Kidney epithelial cell (primary cell): ENCODE results near the gene RUNX2. TPM values are rescaled to one million over a fixed set of nuclear protein-coding genes. Genes with fewer than 3 reads are reported as not detected.

Source experiments
- DNase-seq: peaks from one replicate; pipeline ENCODE4 v3.0.0-alpha.2; 2010; ENCODE audit warnings: low read depth
- H3K27me3 ChIP-seq: 2 replicates; pipeline ENCODE4 v1.6.0; 2011; ENCODE audit warnings: low read length; ENCODE audit not compliant: control insufficient read depth, insufficient read depth
- H3K36me3 ChIP-seq: 2 replicates; pipeline ENCODE4 v1.5.1; 2011; ENCODE audit warnings: low read length; ENCODE audit not compliant: control insufficient read depth, insufficient read depth
- H3K4me3 ChIP-seq: 2 replicates; pipeline ENCODE4 v1.5.1; 2011; ENCODE audit warnings: low read depth, mild to moderate bottlenecking, control low read depth, low read length
- total RNA-seq: library from RNA; depleted of rRNA; stranded (reverse); fragments of >200 nt; gene quantifications from 2 replicates; pipeline ENCODE4 v1.2.3, GENCODE V29; 2015
- TF ChIP-seq, protein P1 (sequence below): IDR thresholded peaks from 2 replicates; pipeline ENCODE4 v1.5.1; 2011; ENCODE audit warnings: mild to moderate bottlenecking, moderate library complexity, low read length, control low read depth, inconsistent platforms; ENCODE audit not compliant: insufficient read depth, poor library complexity, severe bottlenecking

The RUNX2 gene
- total RNA-seq, 1 donor from 2014 or later, result 9.2 TPM

DNA sequence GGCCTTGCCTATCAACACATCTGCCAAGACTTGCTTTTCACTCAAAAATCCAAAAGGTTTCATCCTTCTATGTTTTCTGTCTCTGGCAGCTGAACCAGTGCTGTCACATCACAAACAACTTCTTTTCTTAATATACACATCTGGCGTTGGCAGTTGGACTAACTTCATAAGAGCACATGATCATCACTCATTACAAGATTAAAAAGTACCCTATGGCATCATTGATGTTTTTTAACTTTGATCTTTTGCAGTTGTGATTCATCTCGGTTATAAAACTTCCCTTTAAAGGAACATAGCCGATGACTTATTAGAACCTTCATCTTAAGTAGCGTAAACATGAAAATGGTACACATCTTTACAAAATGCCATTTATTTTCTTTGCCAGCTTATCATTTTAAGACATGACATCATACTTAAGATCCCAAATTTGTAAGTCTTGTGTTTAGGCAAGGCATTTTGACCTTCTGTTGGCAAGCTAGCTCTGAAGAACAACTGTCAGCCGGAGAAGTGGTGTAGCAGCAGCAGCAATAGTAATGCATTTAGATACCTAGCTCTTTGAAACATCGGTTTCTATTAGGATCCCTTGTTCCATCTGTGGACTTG is 113.8 kb downstream of the RUNX2 start:
- TF ChIP-seq, protein P1, sequence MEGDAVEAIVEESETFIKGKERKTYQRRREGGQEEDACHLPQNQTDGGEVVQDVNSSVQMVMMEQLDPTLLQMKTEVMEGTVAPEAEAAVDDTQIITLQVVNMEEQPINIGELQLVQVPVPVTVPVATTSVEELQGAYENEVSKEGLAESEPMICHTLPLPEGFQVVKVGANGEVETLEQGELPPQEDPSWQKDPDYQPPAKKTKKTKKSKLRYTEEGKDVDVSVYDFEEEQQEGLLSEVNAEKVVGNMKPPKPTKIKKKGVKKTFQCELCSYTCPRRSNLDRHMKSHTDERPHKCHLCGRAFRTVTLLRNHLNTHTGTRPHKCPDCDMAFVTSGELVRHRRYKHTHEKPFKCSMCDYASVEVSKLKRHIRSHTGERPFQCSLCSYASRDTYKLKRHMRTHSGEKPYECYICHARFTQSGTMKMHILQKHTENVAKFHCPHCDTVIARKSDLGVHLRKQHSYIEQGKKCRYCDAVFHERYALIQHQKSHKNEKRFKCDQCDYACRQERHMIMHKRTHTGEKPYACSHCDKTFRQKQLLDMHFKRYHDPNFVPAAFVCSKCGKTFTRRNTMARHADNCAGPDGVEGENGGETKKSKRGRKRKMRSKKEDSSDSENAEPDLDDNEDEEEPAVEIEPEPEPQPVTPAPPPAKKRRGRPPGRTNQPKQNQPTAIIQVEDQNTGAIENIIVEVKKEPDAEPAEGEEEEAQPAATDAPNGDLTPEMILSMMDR, result no peak
- DNase-seq, result no peak

DNA sequence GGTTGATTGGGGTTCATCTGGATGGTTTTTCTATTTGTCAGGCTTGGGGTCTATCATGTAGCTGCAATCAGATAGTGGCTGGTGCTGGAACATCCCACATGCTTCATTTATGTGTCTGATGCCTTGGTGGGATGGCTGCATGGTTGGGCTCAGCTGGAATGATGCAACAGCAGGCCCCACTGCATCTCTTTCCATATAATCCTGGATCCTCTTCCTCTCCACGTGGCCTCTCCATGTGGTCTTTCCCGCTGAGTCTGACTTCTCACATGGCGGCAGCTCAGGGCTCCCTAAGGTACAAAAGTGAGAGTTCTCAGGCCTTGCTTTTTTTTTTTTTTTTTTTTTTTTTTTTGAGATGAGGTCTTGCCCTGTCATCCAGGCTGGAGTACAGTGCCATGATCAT is 114.6 kb downstream of the RUNX2 start:
- Histone ChIP-seq H3K27me3 (no peaks in the 10 kb centered on the region), H3K36me3 (no peaks in the 10 kb centered on the region), H3K4me3 (no peak overlapping the region)
- DNase-seq, result no peak
- TF ChIP-seq, protein P1, result no peak

More for the DNA sequence above, 113.8 kb downstream of the RUNX2 start:
- H3K27me3 ChIP-seq, result no peaks in the 10 kb centered on the region
- H3K4me3 ChIP-seq, result no peak overlapping the region
- H3K36me3 ChIP-seq, result no peaks in the 10 kb centered on the region

DNA sequence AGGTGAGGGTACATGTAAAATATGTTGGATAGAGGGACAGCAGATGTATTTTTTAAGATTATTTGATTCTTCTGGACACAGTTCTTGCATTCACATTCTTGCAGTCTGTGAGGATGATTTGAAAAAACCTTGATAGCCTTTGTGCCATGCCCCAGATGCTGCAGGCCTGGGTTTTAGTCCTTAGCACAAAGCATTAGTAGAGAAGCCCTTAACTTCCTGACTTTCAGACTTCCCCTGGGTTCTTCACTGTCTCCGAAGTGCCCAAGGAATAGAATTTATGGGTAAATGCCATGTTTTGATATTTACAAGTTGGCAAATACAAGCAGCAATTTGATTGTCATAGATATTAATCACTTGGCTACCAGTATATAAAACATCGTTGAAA is 117.2 kb downstream of the RUNX2 start:
- no peak for DNase-seq
- H3K27me3 ChIP-seq, result no peaks in the 10 kb centered on the region
- H3K4me3 ChIP-seq, result no peak overlapping the region
- peaks cover 4% of the 10 kb centered on the region for H3K36me3 ChIP-seq
- TF ChIP-seq, protein P1, result no peak

- H3K36me3 ChIP-seq, result peaks cover 4% of the 10 kb centered on the region
- TF ChIP-seq, protein P1, result no peak
- H3K4me3 ChIP-seq, result no peak overlapping the region
- DNase-seq, result peak; percentile 96
- no peaks in the 10 kb centered on the region for H3K27me3 ChIP-seq
Observed at GRCh38 chr6:45445749-45446549, 117.8 kb downstream of the RUNX2 start.

- no peaks in the 10 kb centered on the region for H3K27me3 ChIP-seq
- no peak overlapping the region for H3K4me3 ChIP-seq
- no peak for DNase-seq
- H3K36me3 ChIP-seq, result peaks cover 4% of the 10 kb centered on the region
- TF ChIP-seq, protein P1, result no peak
Observed at GRCh38 chr6:45447005-45447404, 118.9 kb downstream of the RUNX2 start.
